DLD1 (cell line): ENCODE measurements around the gene AP1B1.

ENCODE experiments used
- in situ Hi-C: cut with HindIII; loops from 2 replicates; pipeline ENCODE4 v1.10.0; 2017; ENCODE audit warnings: low sequenced_read_pairs

AP1B1 gene

DNA sequence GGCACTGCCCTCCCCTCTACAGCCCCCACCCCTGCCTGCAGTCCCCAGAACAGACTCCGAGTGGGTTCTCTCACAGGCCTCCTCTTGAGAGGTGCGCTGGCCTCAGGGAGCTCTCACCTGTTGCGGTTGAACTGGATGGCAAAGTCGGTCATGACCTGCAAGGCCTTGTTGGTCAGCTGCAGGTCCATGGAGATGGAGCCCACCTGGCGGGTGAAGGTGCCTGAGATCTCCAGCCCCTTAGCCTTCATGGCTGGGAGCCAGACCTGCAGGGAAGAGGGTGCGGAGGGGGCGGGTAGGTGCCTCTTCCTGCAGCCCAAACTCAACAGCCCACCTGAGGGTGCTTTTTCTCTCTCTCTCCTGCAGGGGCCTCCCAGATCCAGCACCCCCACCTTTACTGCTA is 54.2 kb downstream of the AP1B1 start:
- in situ Hi-C loops = no loop called here

DNA sequence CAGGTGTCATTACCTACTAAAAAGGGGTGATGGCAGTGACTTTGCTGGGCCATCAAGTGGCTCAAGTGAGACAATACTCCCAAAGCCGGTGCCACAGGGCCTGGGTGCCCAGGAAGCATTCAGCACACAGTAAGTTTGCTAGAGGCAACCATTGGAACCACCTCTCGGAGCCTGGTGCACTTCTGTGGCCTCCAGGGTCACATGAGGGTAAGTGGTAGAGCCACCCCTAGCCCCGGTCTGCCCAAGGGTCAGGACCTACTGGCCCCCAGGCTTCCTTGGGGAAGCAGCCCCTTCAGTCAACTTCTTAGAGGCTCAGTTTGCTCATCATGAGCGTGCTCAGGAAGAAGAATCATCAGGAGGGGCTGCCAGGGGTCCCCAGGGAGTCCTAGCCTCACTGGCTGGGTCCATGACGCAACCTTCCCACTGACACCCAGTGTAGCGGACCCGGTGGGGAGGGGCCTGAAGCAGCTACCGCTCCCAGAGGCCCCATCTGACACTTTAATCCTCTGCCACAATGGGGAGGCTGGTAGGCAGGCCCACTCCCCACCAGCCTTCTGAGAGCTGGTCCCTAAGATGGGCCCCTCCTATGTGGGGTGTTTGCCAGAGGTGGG is 55.4 kb downstream of the AP1B1 start:
- in situ Hi-C loops = no loop called here

DNA sequence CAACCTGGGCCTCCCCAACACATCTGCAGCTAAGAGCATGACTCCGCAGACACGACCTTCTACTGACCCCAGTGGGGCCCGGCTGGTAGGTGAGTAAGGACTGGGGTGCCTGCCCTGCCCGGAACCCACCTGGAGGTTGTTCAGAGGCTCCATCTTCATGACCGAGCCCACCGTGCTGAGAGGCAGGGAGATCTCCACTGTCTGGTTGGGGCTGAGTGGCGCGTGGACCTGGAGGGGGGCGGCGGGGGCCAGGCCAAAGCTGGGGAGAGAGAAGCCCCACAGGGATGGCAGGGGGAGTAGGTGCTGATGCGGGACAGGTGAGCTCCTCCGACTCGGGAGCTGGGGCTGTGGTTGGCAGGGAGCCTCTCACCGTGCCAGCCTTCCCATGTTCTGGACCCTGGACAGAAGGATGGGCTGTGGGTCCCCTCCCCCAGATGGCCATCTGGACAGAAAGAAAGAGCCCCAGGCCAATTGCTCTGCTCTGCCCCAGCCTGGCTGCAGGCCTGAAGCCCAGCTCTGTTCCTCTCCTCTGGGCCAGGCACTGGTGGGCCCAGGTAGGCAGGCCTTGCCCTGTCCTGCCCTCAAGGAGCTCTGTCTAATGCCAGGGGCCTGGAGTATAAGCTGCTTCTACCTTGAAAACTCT is 56.6 kb downstream of the AP1B1 start:
- in situ Hi-C loops = no loop called here

DNA sequence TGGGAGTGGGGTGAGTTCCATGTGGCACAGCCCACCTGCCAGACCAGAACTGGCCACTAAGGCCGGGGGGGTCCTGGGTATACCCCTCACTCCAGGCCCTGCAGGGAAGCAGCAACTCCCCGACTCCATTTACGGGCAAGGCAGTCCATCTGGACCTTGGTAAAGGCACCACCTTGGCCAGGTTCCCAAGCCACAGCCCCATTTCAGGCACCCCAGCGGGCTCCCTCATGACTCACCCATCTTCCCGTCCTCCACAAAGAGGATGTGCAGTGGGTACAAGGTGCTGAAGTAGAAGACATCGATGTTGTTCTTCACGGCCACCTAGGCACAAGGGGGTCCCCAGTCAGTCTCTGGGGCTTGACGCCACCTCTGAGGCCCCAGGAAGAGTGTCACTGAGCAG is 57.2 kb downstream of the AP1B1 start:
- in situ Hi-C loops = no loop called here

DNA sequence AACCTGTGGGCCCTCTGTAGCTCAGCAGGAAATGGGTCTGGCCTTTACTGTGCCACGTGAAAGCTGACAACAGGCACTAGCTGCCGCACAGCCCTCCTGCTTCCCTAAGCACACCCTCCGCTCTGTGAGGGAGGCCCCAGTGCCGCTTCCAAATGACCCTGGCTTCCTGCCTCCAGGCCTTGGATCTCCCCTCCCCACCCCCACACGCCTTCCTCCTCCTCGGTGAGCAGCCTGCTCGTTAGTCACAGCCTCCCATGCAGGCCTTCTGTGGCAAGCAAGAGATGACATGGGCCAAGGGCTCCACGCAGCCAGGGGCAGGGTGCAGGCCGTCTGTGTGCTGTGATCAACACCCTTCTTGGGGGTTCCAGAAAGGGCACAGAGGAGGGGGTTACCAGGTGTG is 57.6 kb downstream of the AP1B1 start:
- in situ Hi-C loops = no loop called here

DNA sequence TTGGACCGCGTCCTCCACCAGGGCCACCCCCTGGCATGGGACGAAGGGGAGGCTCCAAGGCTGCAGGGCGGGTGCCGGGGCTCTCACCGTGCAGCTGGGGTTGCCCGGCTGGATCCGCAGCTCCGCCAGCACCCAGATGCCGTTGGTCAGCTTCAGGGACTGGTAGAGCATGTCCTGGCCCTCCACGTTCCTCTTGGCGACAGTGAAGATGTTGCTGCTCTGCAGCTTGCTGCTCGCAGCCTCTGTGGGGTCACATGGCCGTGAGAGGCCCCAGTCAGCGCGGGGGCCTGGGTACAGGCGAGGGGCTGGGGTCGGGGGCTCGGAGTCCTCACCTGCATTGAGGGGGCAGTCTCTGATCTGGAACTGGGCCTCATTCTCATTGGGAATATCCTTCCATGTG is 58.1 kb downstream of the AP1B1 start:
- in situ Hi-C loops = no loop called here

DNA sequence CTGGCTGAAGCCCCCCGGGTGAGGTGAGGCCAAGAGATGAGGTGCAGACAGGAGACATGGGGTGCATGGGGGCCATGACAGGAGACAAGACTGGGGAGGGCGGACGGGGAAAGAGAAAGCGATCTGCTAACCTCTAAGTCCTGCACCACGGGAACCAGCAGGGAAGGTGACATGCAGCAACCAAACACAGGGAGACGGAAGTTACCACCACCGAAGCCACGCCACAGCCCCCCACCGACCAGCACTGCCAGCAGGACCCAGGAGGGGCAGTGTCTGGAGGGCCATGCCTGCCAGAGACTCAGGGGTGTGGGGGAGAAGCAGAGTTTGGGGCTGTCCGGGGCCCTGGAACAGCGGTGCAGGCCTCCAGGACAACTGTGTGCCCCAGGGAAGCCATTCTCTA is 58.8 kb downstream of the AP1B1 start:
- in situ Hi-C loops = no loop called here

DNA sequence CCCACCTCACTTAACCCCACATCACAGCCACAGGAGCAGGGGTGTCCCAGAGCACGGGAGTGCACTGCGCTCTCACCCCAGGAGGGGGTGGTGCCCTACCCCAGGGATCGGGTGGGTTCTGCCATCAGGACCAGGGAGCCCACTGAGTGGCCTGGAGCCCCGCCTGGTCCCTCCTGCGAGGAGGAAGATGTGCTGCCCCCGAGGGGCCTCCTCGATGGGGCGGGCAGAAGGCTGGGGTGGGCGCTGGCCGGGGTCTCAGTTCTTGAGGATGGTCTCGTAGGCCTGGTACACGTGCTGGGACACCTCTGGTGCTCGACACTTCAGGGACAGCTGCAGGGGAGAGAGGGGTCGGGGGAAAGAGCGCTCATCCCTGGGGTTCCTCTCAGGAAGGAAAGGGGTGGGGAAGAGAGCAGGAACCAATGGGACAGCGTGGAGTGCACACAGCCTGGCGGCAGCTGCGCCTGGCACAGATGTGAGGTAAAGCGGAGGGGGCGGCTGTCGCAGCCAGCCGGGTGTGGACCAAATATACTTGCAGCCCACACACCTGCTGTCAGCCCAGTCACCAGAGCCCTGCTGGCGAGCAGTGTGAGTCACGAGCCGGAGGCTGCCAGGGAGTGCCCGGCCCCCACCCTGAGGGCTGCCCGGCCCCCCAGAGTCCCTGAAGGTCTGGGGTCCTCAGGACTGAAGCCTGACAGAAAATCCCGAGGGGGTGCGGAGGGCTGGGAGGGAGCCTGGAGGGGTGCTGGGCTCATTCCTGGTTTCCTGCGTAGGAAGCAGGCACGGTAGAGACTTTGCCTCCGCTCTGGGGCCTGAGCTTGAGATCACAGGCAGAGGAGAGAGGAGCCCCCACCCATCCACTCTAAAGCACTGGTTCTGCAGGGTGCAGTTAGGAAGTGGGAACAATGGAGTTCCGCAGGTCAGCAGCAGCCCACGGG is 59.5 kb downstream of the AP1B1 start:
- in situ Hi-C loops = no loop called here

DNA sequence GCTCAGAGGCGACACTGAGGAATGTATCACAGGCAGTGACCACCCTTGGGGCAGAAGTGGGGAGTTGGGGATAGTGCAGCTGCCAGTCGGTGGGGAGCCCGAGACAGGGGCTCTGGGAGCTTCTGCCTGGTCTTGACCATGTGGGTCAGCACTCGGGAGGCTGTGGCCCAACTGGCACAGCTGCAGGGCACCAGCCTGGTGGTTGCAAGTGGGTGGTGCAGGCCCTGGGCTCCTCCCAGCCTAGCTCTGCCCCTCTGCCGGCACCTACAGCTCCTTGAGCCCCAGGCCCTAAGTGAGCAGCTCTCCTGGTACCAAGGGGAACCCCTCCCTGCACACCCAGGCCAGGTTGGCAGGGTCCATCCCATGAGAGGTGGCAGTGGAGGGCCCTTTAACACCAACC is 60.3 kb downstream of the AP1B1 start:
- in situ Hi-C loops = no loop called here

DNA sequence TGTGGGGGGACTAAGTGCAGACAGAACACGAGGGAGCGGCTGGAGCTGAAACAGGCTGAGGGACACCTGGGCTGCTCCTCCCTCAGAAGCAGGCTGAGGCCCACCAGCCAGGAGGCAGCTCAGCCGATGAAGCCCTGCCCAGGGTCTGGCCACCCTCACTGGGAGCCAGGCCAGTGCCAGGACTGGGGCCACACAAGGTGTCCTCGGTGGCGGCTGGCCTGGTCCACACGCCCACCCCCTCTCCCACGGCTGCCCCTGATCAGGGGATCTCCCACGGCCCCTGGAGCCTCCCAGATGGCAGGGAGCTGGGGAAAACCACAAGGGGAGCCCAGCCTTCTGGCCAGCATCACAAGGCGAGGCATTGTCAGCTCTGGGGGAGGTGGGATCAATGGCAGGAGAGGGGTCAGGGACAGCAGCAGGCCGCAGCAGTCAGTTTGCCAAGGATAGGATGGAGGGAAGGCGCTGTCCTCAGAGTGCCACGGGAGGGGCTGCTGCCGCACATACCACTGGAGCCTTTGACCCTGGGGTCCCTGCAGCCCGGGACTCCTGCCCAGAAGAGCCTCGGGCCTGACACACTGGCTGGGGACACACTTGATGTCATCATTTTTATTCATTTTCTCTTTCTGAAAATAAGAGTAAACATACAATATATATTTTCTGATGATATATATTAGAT is 61.1 kb downstream of the AP1B1 start:
- in situ Hi-C loops = no loop called here

DNA sequence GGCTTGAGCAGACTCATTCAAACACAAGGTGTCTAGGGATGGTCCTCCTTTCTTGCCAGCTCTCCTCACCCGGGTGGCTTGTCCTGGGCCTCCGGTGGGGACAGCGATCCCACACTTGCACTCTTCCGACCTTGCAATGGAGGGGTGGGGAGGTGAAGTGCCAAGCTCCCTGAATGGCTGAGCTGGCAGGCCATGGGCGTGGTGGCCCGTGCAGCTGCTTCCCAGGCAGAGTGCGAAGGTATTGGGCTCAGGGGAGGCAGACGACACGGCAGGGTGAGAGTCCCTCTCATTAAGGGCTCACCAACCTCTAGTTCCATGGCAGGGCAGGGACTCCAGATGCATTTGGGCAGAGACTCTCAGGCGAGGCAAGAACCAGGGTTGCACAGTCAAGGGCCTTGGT is 61.9 kb downstream of the AP1B1 start:
- in situ Hi-C loops = no loop called here

DNA sequence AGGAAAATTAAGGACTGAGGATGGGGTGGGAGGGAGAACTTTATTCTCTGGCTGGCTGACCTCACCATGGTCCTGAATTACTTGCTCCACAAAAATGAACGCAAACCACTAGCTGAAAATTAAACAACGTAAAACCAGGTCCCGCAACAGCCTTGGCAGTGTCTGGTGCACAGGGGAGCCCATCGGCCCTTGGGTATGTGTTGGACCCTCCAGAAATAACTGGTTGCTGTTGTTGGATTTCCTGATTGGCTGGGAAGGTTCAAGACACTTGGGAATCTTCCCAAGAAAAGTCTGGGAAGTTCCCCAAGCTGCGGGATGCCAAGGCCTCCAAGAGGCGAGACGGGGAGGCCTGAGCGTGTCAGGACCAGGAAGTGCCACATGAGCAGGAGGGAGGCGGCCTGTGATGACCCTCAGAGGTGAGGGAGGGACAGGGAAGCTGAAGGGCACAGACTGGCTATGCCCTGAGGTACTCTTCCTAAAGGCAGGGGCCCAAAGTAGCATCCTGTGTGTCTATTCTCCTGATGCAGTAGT is 62.5 kb downstream of the AP1B1 start:
- in situ Hi-C loops = no loop called here

DNA sequence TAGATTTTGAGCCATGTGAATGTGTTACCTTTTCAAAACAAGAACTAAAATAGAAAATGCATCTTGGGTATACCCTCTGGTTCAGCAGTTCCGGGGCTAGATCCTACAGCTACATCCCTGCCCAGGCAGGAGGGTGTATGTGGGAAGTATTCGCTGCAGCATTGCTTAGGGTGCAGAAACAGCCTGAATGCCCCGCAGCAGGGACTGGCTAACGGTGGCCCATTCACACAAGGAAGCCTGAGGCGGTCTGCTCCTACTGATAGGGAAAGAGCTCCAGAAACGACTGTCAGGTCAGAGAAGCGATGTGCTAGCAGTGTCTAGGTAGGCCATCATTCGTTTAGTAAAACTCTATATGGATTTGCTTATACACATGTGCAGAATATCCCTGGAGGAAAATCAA is 63.0 kb downstream of the AP1B1 start:
- in situ Hi-C loops = no loop called here

DNA sequence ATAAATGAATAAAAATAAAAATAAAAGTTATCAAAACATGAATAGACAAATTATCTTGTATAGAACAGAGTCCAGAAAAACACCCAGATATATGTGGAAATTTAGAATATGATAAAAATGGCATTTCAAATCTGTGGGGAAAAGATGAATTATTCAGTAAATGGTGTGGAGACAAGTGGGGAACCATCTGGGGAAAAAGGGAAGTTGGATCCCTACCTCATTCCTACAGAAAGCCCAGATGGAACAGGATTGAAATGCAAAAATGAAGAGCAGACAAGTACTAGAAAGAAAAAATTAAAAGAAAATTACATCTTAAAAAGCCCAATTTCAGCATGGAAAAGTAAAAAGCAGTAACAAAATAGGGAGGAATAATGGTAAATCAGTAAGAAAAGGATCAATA is 64.7 kb downstream of the AP1B1 start:
- in situ Hi-C loops = no loop called here

DNA sequence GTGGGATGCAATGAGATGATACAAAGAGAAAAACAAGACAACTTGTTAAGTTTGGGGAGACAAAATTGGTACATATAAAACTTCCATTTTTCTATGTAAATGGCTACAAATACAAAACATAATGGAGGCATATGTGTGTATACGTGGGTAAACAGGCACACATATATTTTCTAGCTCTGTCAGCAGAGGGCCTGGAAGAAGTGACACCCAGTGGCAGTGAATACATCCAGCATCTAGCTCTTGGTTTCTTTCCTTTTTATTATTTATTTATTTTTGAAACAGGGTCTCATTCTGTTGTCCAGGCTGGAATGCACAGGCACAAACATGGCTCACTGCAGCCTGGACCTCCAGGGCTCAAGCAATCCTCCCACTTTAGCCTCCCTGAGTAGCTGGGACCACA is 67.8 kb downstream of the AP1B1 start:
- in situ Hi-C loops = no loop called here

DNA sequence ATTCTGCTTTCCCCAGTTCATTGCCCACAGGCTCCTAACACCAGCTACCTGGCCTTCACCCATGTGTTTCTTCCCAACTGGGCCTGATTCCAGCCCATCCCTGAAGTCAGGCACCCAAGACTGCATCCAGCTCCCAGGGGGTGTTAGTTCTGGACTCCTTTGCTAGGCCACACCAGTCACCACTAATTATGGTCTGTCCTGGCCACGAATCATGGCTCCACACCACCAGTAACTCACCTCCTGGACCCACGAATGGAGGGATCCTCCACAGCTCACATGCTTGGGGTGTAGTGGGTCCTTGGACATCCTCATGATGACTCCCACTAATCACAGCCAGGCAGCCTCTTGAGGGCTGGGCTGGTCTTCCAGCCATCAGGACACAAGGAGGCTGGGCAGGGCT is 69.3 kb downstream of the AP1B1 start:
- in situ Hi-C loops = no loop called here

DNA sequence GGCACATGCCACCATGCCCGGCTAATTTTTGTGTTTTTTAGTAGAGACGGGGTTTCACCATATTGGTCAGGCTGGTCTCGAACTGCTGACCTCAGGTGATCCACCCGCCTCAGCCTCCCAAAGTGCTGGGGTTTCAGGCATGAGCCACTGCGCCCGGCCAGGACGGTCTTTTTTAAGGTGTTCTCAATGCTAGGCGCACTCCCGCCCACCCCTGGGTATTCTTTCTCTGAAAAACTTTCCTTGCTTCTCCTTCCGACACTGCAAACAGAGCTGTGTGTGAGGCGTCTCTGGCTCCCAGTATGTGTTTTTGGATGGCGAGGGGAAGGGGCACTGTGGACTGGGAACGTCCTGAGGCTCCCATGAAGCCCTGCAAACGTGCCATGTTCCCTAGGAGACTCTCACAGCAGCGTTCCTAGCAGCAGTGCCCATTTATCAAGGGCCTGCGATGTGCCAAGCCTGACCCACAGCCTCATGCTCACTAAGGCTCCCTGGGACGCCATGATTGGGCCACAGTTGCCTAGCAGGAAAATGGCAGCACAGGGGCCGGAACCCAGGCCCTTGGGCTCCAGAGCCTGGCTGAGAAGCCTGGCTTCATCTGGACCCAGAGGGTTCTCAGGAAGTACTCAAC is 70.4 kb downstream of the AP1B1 start:
- in situ Hi-C loops = no loop called here

DNA sequence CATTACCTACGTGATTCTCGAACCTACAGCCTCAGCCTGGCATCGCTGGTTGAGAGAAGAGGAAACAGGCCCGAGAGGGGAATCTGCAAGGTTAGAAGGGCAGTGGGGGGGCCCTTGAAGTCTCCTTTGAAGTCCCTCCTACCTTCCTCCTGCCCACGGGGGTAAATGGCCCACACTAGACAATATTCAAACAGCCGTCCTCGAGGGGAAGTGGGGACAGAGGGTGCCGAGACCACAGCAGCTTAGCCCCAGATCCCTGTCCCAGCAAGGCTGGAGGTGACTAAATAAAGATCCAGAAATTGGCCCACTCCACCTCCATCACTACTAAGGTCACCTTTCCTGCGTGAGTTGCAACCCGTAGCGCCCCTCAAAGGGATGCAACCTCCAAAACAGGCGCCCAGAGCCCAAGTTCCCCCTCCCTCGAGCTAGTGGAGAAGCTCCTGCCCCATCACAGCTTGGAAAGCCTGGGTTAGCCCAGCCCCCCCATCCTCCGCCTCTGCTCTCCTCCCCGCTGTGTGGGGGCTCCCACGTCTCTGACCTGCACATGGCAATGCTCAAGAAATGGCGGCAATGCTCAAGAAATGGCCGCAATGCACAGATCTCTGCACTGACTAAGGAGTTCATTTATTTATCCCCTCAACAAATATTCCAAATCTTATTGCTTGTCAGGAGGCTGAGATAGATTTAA is 72.1 kb downstream of the AP1B1 start:
- in situ Hi-C loops = no loop called here

DNA sequence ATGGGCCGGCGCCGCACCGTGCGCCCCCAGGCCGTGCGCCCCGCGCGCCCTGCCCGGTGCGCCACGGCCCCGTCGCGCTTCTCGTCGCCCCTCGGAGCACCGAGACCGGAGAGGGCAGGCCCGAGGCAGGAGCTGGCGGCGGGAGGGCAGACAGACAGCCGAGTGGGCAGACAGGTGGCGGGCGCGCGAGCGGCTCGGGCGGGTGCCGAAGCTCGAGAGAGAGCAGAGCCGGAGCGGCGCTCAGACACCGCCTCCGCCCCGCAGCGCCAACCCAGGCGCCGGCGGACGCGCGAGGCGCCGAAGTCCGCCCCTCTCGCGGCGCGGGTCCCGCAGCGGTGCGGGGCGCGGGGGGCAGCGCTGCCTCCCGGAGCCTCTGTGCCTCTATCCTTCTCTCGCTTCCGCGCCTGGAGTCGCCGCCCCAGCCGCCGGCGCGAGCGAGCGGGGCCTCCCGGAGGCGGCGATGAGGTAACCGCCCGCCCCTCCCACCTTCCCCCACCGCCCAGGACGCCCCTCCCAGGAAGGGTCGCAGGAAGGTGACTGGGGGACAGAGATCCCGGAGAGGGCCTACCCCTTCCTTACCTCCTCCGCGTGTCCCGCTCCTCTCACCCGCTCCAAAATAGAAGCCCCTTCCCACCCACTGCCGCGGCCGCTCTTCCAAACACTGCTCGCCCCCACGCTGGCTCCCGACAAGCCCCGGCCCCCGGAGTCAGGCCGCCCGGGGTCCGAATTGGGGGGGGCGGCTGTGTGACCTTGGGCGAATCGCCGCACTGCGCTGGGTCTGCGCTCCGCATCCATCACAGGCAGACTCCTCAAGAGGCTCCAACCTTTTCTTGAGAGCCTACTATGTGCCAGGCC is 72.9 kb downstream of the AP1B1 start, which contains the start of gene RASL10A:
RASL10A (minus strand) TSS at position 412 of the 855 bp plus-strand sequence. CDS start 451 bp downstream, outside the sequence.
- in situ Hi-C loops = no loop called here
